ENCODE results near the gene KRTAP10-2. TPM values are rescaled to one million over a fixed set of nuclear protein-coding genes. Genes with fewer than 3 reads are reported as not detected.

KRTAP10-2 gene
- total and polyA plus RNA-seq, 2 of the 4 experiments (the other 2 are of a cell fraction): not detected

DNA sequence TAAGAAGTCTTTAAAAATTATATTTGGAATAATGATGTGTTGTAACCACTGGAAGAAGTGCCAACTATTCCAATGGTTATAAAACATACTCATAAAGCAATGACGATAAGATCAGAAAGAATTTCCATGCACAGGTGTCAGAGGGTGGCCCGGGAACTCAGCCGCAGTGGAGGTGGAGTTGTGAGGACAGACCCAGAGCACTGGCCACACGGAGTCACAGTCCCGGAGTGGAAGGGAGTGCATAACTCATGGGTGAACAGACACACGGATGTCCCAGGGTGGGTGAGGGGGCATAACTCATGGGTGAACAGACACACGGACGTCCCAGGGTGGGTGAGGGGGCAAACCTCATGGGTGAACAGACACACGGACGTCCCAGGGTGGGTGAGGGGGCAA is 24.7 kb upstream of the KRTAP10-2 start:
- H3K4me2 ChIP-seq (ENCODE audit: low read depth, low read length): no peak overlapping the region
- H3K14ac ChIP-seq (replicated peaks; ENCODE audit: low read depth, low read length): no peak overlapping the region
- peaks cover 3% of the 10 kb centered on the region; the same call in 1 of the 2 replicates for H3K27me3 ChIP-seq (ENCODE audit: control insufficient read depth, insufficient read depth, low read length)
- no peak overlapping the region for H3K4ac ChIP-seq (ENCODE audit: low read depth, low read length)
- ChIA-PET POLR2A (ENCODE audit: unreplicated experiment) (no interaction called here), CTCF (no interaction called here)
- no peak overlapping the region for H3K56ac ChIP-seq (ENCODE audit: extremely low read depth, insufficient read depth, low read length)
- peaks cover 13% of the 10 kb centered on the region for H3K9me3 ChIP-seq (ENCODE audit: control insufficient read depth, insufficient read depth, low read length)
- H4K91ac ChIP-seq (ENCODE audit: insufficient read depth, low read depth, low read length): no peak overlapping the region
- no TSS peak for BruUV-seq (replicated peaks)
- H3K79me1 ChIP-seq (ENCODE audit: low read depth in 1 of 2, low read length in 2 of 2): no peaks in the 10 kb centered on the region
- no peak overlapping the region for H3K23ac ChIP-seq (ENCODE audit: low read depth, low read length)
- DNase-seq: no peak
- H2AFZ ChIP-seq (replicated peaks; ENCODE audit: low read length, poor library complexity): no peak overlapping the region
- TF ChIP-seq CEBPB (IDR thresholded peaks at IDR 0.05; ENCODE audit: low read depth, low read length): no peak
- TF ChIP-seq, protein P1, sequence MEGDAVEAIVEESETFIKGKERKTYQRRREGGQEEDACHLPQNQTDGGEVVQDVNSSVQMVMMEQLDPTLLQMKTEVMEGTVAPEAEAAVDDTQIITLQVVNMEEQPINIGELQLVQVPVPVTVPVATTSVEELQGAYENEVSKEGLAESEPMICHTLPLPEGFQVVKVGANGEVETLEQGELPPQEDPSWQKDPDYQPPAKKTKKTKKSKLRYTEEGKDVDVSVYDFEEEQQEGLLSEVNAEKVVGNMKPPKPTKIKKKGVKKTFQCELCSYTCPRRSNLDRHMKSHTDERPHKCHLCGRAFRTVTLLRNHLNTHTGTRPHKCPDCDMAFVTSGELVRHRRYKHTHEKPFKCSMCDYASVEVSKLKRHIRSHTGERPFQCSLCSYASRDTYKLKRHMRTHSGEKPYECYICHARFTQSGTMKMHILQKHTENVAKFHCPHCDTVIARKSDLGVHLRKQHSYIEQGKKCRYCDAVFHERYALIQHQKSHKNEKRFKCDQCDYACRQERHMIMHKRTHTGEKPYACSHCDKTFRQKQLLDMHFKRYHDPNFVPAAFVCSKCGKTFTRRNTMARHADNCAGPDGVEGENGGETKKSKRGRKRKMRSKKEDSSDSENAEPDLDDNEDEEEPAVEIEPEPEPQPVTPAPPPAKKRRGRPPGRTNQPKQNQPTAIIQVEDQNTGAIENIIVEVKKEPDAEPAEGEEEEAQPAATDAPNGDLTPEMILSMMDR (conservative IDR thresholded peaks at IDR 0.05; ENCODE audit: low read depth, low read length): no peak
- TF ChIP-seq SMC3 (IDR thresholded peaks at IDR 0.05; ENCODE audit: low read depth, low read length): no peak
- no peak overlapping the region for H3K18ac ChIP-seq (ENCODE audit: low read depth, low read length)
- H2AK5ac ChIP-seq (ENCODE audit: low read depth, low read length): no peak overlapping the region
- no peak overlapping the region for H3K4me3 ChIP-seq (ENCODE audit: insufficient read depth, low read depth, low read length)
- H3K9ac ChIP-seq (ENCODE audit: low read depth, low read length): no peak overlapping the region
- no peak overlapping the region for H3K27ac ChIP-seq (ENCODE audit: insufficient read depth, low read length)
- intact Hi-C loops (cut with micrococcal nuclease): no loop called here
- H4K8ac ChIP-seq (ENCODE audit: low read depth in 2 of 2, low read length in 2 of 2): no peak overlapping the region
- H3K9me1 ChIP-seq (ENCODE audit: insufficient read depth, low read length): no peaks in the 10 kb centered on the region
- H2AK9ac ChIP-seq (replicated peaks; ENCODE audit: low read depth, low read length, poor library complexity): no peak overlapping the region
- no peak overlapping the region for H4K5ac ChIP-seq (ENCODE audit: low read depth, low read length)
- no peaks in the 10 kb centered on the region for H3K4me1 ChIP-seq (ENCODE audit: control insufficient read depth, insufficient read depth, low read length)
- in situ Hi-C loops (cut with MboI; ENCODE audit: low sequenced_read_pairs): no loop called here
- H2BK5ac ChIP-seq (ENCODE audit: low read depth, low read length, poor library complexity, severe bottlenecking): no peak overlapping the region
- no peaks in the 10 kb centered on the region for H3K36me3 ChIP-seq (ENCODE audit: control insufficient read depth, insufficient read depth, low read length)
- 66% methylated on average over 7 of the region's 10 CpGs; no CpG with 5 or more reads in 1 of the 2 experiments for WGBS, 2 experiments (ENCODE audit: extremely low coverage in 2 of 2, insufficient read length in 1 of 2)
- no peak for ATAC-seq (ENCODE audit: low read depth)
- H2BK120ac ChIP-seq (ENCODE audit: low read depth, low read length): no peak overlapping the region
- H4K20me1 ChIP-seq (ENCODE audit: insufficient read depth, low read length): no peaks in the 10 kb centered on the region
- no peak overlapping the region for H2BK15ac ChIP-seq (ENCODE audit: low read depth, low read length)
- dilution Hi-C loops (cut with HindIII; ENCODE audit: low sequenced_read_pairs, unreplicated experiment): no loop called here
- H2BK20ac ChIP-seq (ENCODE audit: low read depth, low read length): no peak overlapping the region

Data from IMR-90 (cell line).